Natural killer cell (primary cell): ENCODE data around the gene RFX2. TPM values are rescaled to one million over a fixed set of nuclear protein-coding genes. Genes with fewer than 3 reads are reported as not detected.

ENCODE experiments used
- ATAC-seq, 3 donors: fragments of 150-1000 bp in 2 of 3; fragments of 200-7000 bp in 1 of 3; cut with Tn5 transposase; 1 replicate in 1 of 3; 2 replicates in 2 of 3; pipeline ENCODE4 v1.10.0; 2021; ENCODE audit warnings: mild to moderate bottlenecking in 2 of 3, moderate library complexity in 2 of 3
- DNase-seq, 2 donors: peaks; one replicate each; pipeline versions ENCODE4 v3.0.0 to v3.0.0-alpha.2; 2013 to 2021; ENCODE audit warnings: mixed read lengths in 1 of 2
- H3K27ac ChIP-seq: one replicate; pipeline ENCODE4 v1.5.1; 2013; ENCODE audit warnings: mild to moderate bottlenecking, low read length
- H3K27me3 ChIP-seq: one replicate; pipeline ENCODE4 v1.6.1; 2013; ENCODE audit warnings: low read length; ENCODE audit not compliant: control insufficient read depth, insufficient read depth
- H3K36me3 ChIP-seq: one replicate; pipeline ENCODE4 v1.6.1; 2013; ENCODE audit warnings: low read length; ENCODE audit not compliant: control insufficient read depth, insufficient read depth
- H3K4me1 ChIP-seq: one replicate; pipeline ENCODE4 v1.6.1; 2013; ENCODE audit warnings: low read length; ENCODE audit not compliant: control insufficient read depth, insufficient read depth
- H3K4me3 ChIP-seq: one replicate; pipeline ENCODE4 v1.5.1; 2013; ENCODE audit warnings: low read length
- H3K9me3 ChIP-seq: one replicate; pipeline ENCODE4 v1.6.1; 2013; ENCODE audit warnings: low read length; ENCODE audit not compliant: control insufficient read depth, insufficient read depth
- H3K27ac Mint-ChIP-seq, 2 donors: one replicate each; pipeline ENCODE4 v1.8.0; 2022; ENCODE audit warnings: mild to moderate bottlenecking in 2 of 2, mixed read lengths in 2 of 2, moderate library complexity in 1 of 2
- H3K27me3 Mint-ChIP-seq, 2 donors: one replicate each; pipeline ENCODE4 v1.8.0; 2022; ENCODE audit warnings: low read depth in 2 of 2, mixed read lengths in 2 of 2
- H3K36me3 Mint-ChIP-seq: one replicate; pipeline ENCODE4 v1.8.0; 2022; ENCODE audit warnings: mixed read lengths
- H3K4me1 Mint-ChIP-seq, 2 donors: one replicate each; pipeline ENCODE4 v1.8.0; 2022; ENCODE audit warnings: mixed read lengths in 2 of 2
- H3K4me3 Mint-ChIP-seq: one replicate; pipeline ENCODE4 v1.8.0; 2022; ENCODE audit warnings: mild to moderate bottlenecking, moderate library complexity, mixed read lengths
- H3K9me3 Mint-ChIP-seq, 2 donors: one replicate each; pipeline ENCODE4 v1.8.0; 2022; ENCODE audit warnings: mixed read lengths in 2 of 2
- CTCF ChIP-seq: fragments of 200-600 bp; IDR thresholded peaks from one replicate; pipeline ENCODE4 v1.8.0; 2022; ENCODE audit warnings: antibody characterized with exemption
- WGBS: methylation state at CpG from one replicate; pipeline ENCODE4 v1.1.7; 2013; ENCODE audit warnings: missing lambda C conversion rate; ENCODE audit not compliant: insufficient coverage; 5-methylcytosine and 5-hydroxymethylcytosine counted together
- intact Hi-C: fragments of 100-400 bp; cut with micrococcal nuclease; formaldehyde crosslinking; loops from one replicate; pipeline ENCODE4 v1.14.2; 2022
- total RNA-seq, 4 donors: library from RNA; stranded (reverse); fragments of 120-200 nt in 1 of 4; gene quantifications; one replicate each; pipeline versions ENCODE4 v1.2.3 to v1.2.4, GENCODE V29; 2013 to 2022

RFX2 gene
- total RNA-seq, 3 donors from 2014 or later (not counting 1 experiment from before 2014, with no cell fraction given): 2.4 to 4.6 (median 4.1) TPM

- Histone ChIP-seq H3K27me3 (no peaks in the 10 kb centered on the region), H3K9me3 (no peaks in the 10 kb centered on the region), H3K36me3 (no peaks in the 10 kb centered on the region), H3K4me1 (no peaks in the 10 kb centered on the region), H3K4me3 (no peak overlapping the region), H3K27ac (no peak overlapping the region)
- H3K4me1 Mint-ChIP-seq: no peaks in the 10 kb centered on the region
- ATAC-seq (no peak), DNase-seq (no peak)
- intact Hi-C loops: no loop called here
- no peaks in the 10 kb centered on the region for H3K36me3 Mint-ChIP-seq
- no peak for TF ChIP-seq CTCF
- no peak overlapping the region for H3K27ac Mint-ChIP-seq
- WGBS: 98% methylated on average over 3 of the region's 3 CpGs
- no peaks in the 10 kb centered on the region for H3K9me3 Mint-ChIP-seq
- H3K4me3 Mint-ChIP-seq: no peak overlapping the region
- no peaks in the 10 kb centered on the region for H3K27me3 Mint-ChIP-seq
Measured at GRCh38 chr19:6035026-6035425, 75.3 kb downstream of the RFX2 start.

- no peak for ATAC-seq
- Histone ChIP-seq H3K9me3 (no peaks in the 10 kb centered on the region), H3K27ac (no peak overlapping the region), H3K36me3 (no peaks in the 10 kb centered on the region), H3K4me3 (no peak overlapping the region), H3K27me3 (no peaks in the 10 kb centered on the region), H3K4me1 (no peaks in the 10 kb centered on the region)
- Mint-ChIP-seq H3K9me3 (no peaks in the 10 kb centered on the region), H3K27me3 (no peaks in the 10 kb centered on the region), H3K36me3 (no peaks in the 10 kb centered on the region), H3K27ac (no peak overlapping the region), H3K4me3 (no peak overlapping the region), H3K4me1 (no peaks in the 10 kb centered on the region)
- no peak for DNase-seq
- TF ChIP-seq CTCF: no peak
- intact Hi-C loops: no loop called here
- 95% methylated on average over 4 of the region's 4 CpGs for WGBS
Measured at GRCh38 chr19:6034512-6034911, 75.8 kb downstream of the RFX2 start.

- Histone ChIP-seq H3K27me3 (no peaks in the 10 kb centered on the region), H3K4me3 (no peak overlapping the region), H3K36me3 (no peaks in the 10 kb centered on the region), H3K4me1 (no peaks in the 10 kb centered on the region), H3K9me3 (no peaks in the 10 kb centered on the region), H3K27ac (no peak overlapping the region)
- Mint-ChIP-seq H3K4me1 (no peaks in the 10 kb centered on the region), H3K27ac (no peak overlapping the region), H3K36me3 (no peaks in the 10 kb centered on the region), H3K27me3 (no peaks in the 10 kb centered on the region), H3K9me3 (no peaks in the 10 kb centered on the region), H3K4me3 (no peak overlapping the region)
- DNase-seq (no peak), ATAC-seq (no peak)
- no peak for TF ChIP-seq CTCF
- intact Hi-C loops: no loop called here
- 95% methylated on average over 4 of the region's 4 CpGs for WGBS
Measured at GRCh38 chr19:6033744-6034264, 76.5 kb downstream of the RFX2 start.

GRCh38 chr19:6032827-6033226 is 77.5 kb downstream of the RFX2 start:
- Histone ChIP-seq H3K4me1 (no peaks in the 10 kb centered on the region), H3K9me3 (no peaks in the 10 kb centered on the region), H3K4me3 (no peak overlapping the region), H3K27ac (no peak overlapping the region), H3K27me3 (no peaks in the 10 kb centered on the region), H3K36me3 (no peaks in the 10 kb centered on the region)
- ATAC-seq: no peak
- peak in 1 of 2 donors; percentile 3 for DNase-seq
- no peak overlapping the region for H3K27ac Mint-ChIP-seq
- no peaks in the 10 kb centered on the region for H3K36me3 Mint-ChIP-seq
- H3K4me3 Mint-ChIP-seq: no peak overlapping the region
- H3K4me1 Mint-ChIP-seq: no peaks in the 10 kb centered on the region
- no peaks in the 10 kb centered on the region for H3K9me3 Mint-ChIP-seq
- intact Hi-C loops: no loop called here
- H3K27me3 Mint-ChIP-seq: no peaks in the 10 kb centered on the region
- 93% methylated on average over 9 of the region's 9 CpGs for WGBS
- TF ChIP-seq CTCF: no peak
